Natural killer cell (primary cell): ENCODE data around the gene MLLT6. TPM values are rescaled to one million over a fixed set of nuclear protein-coding genes. Genes with fewer than 3 reads are reported as not detected.

Source experiments
- ATAC-seq, 3 donors: fragments of 150-1000 bp in 2 of 3; fragments of 200-7000 bp in 1 of 3; cut with Tn5 transposase; 1 replicate in 1 of 3; 2 replicates in 2 of 3; pipeline ENCODE4 v1.10.0; 2021; ENCODE audit warnings: mild to moderate bottlenecking in 2 of 3, moderate library complexity in 2 of 3
- DNase-seq, 2 donors: peaks; one replicate each; pipeline versions ENCODE4 v3.0.0 to v3.0.0-alpha.2; 2013 to 2021; ENCODE audit warnings: mixed read lengths in 1 of 2
- H3K27ac ChIP-seq: one replicate; pipeline ENCODE4 v1.5.1; 2013; ENCODE audit warnings: mild to moderate bottlenecking, low read length
- H3K27me3 ChIP-seq: one replicate; pipeline ENCODE4 v1.6.1; 2013; ENCODE audit warnings: low read length; ENCODE audit not compliant: control insufficient read depth, insufficient read depth
- H3K36me3 ChIP-seq: one replicate; pipeline ENCODE4 v1.6.1; 2013; ENCODE audit warnings: low read length; ENCODE audit not compliant: control insufficient read depth, insufficient read depth
- H3K4me1 ChIP-seq: one replicate; pipeline ENCODE4 v1.6.1; 2013; ENCODE audit warnings: low read length; ENCODE audit not compliant: control insufficient read depth, insufficient read depth
- H3K4me3 ChIP-seq: one replicate; pipeline ENCODE4 v1.5.1; 2013; ENCODE audit warnings: low read length
- H3K9me3 ChIP-seq: one replicate; pipeline ENCODE4 v1.6.1; 2013; ENCODE audit warnings: low read length; ENCODE audit not compliant: control insufficient read depth, insufficient read depth
- H3K27ac Mint-ChIP-seq, 2 donors: one replicate each; pipeline ENCODE4 v1.8.0; 2022; ENCODE audit warnings: mild to moderate bottlenecking in 2 of 2, mixed read lengths in 2 of 2, moderate library complexity in 1 of 2
- H3K27me3 Mint-ChIP-seq, 2 donors: one replicate each; pipeline ENCODE4 v1.8.0; 2022; ENCODE audit warnings: low read depth in 2 of 2, mixed read lengths in 2 of 2
- H3K36me3 Mint-ChIP-seq: one replicate; pipeline ENCODE4 v1.8.0; 2022; ENCODE audit warnings: mixed read lengths
- H3K4me1 Mint-ChIP-seq, 2 donors: one replicate each; pipeline ENCODE4 v1.8.0; 2022; ENCODE audit warnings: mixed read lengths in 2 of 2
- H3K4me3 Mint-ChIP-seq: one replicate; pipeline ENCODE4 v1.8.0; 2022; ENCODE audit warnings: mild to moderate bottlenecking, moderate library complexity, mixed read lengths
- H3K9me3 Mint-ChIP-seq, 2 donors: one replicate each; pipeline ENCODE4 v1.8.0; 2022; ENCODE audit warnings: mixed read lengths in 2 of 2
- CTCF ChIP-seq: fragments of 200-600 bp; IDR thresholded peaks from one replicate; pipeline ENCODE4 v1.8.0; 2022; ENCODE audit warnings: antibody characterized with exemption
- whole genome bisulfite sequencing: methylation state at CpG from one replicate; pipeline ENCODE4 v1.1.7; 2013; ENCODE audit warnings: missing lambda C conversion rate; ENCODE audit not compliant: insufficient coverage; 5-methylcytosine and 5-hydroxymethylcytosine counted together
- intact Hi-C: fragments of 100-400 bp; cut with micrococcal nuclease; formaldehyde crosslinking; loops from one replicate; pipeline ENCODE4 v1.14.2; 2022
- total RNA-seq, 4 donors: library from RNA; stranded (reverse); fragments of 120-200 nt in 1 of 4; gene quantifications; one replicate each; pipeline versions ENCODE4 v1.2.3 to v1.2.4, GENCODE V29; 2013 to 2022

The MLLT6 gene
- total RNA-seq, 3 donors from 2014 or later (not counting 1 experiment from before 2014, with no cell fraction given) = 478 to 578 (median 485) TPM

GRCh38 chr17:38691154-38691553 lies 13.9 kb upstream of the MLLT6 start:
- no peak overlapping the region for H3K27ac ChIP-seq
- no peak for TF ChIP-seq CTCF
- H3K36me3 Mint-ChIP-seq = no peaks in the 10 kb centered on the region
- H3K4me1 ChIP-seq = peaks cover 3% of the 10 kb centered on the region
- peaks cover 0 to 3% of the 10 kb centered on the region in 2 donors for H3K27me3 Mint-ChIP-seq
- no peak for ATAC-seq
- peak overlapping the region in 1 of 2 donors; percentile 20 for H3K27ac Mint-ChIP-seq
- no peaks in the 10 kb centered on the region for H3K9me3 ChIP-seq
- no peak for DNase-seq
- intact Hi-C loops = no loop called here
- no peaks in the 10 kb centered on the region for H3K9me3 Mint-ChIP-seq
- H3K4me1 Mint-ChIP-seq = peaks cover 6 to 9% of the 10 kb centered on the region in 2 donors
- no peaks in the 10 kb centered on the region for H3K36me3 ChIP-seq
- H3K4me3 Mint-ChIP-seq = no peak overlapping the region
- no peak overlapping the region for H3K4me3 ChIP-seq
- 94% methylated on average over 4 of the region's 4 CpGs for WGBS
- H3K27me3 ChIP-seq = no peaks in the 10 kb centered on the region

- Mint-ChIP-seq H3K4me1 (peaks cover 19 to 25% of the 10 kb centered on the region in 2 donors), H3K27ac (no peak overlapping the region), H3K9me3 (no peaks in the 10 kb centered on the region), H3K4me3 (no peak overlapping the region), H3K36me3 (no peaks in the 10 kb centered on the region), H3K27me3 (peaks cover 0 to 3% of the 10 kb centered on the region in 2 donors)
- no peak for TF ChIP-seq CTCF
- WGBS = 90% methylated on average over 12 of the region's 12 CpGs
- H3K36me3 ChIP-seq = no peaks in the 10 kb centered on the region
- DNase-seq (no peak), ATAC-seq (no peak)
- intact Hi-C loops = no loop called here
- no peak overlapping the region for H3K27ac ChIP-seq
- no peaks in the 10 kb centered on the region for H3K27me3 ChIP-seq
- no peak overlapping the region for H3K4me3 ChIP-seq
- H3K4me1 ChIP-seq = peaks cover 3% of the 10 kb centered on the region
- no peaks in the 10 kb centered on the region for H3K9me3 ChIP-seq
Measured at GRCh38 chr17:38693700-38694329, 11.3 kb upstream of the MLLT6 start.

- Histone ChIP-seq H3K27me3 (no peaks in the 10 kb centered on the region), H3K4me1 (peaks cover 20% of the 10 kb centered on the region), H3K36me3 (no peaks in the 10 kb centered on the region), H3K27ac (no peak overlapping the region), H3K4me3 (no peak overlapping the region), H3K9me3 (no peaks in the 10 kb centered on the region)
- no peak for ATAC-seq
- peaks cover 0 to 3% of the 10 kb centered on the region in 2 donors for H3K27me3 Mint-ChIP-seq
- WGBS = 89% methylated on average over 4 of the region's 4 CpGs
- H3K4me1 Mint-ChIP-seq = peaks cover 22 to 40% of the 10 kb centered on the region in 2 donors
- TF ChIP-seq CTCF = no peak
- H3K9me3 Mint-ChIP-seq = no peaks in the 10 kb centered on the region
- no peaks in the 10 kb centered on the region for H3K36me3 Mint-ChIP-seq
- H3K4me3 Mint-ChIP-seq = no peak overlapping the region
- intact Hi-C loops = no loop called here
- DNase-seq = no peak
- peak overlapping the region; percentile 71 to 81 for H3K27ac Mint-ChIP-seq
Measured at GRCh38 chr17:38697061-38697820, 7.8 kb upstream of the MLLT6 start.
